ENCODE results near the gene SPARC. TPM values are rescaled to one million over a fixed set of nuclear protein-coding genes. Genes with fewer than 3 reads are reported as not detected.
A peak's percentile ranks its signal among the peaks of the same experiment; 100 is the strongest.

Gene SPARC
- total and polyA plus RNA-seq, 4 donors, result 145 to 1,186 (median 918) TPM

DNA sequence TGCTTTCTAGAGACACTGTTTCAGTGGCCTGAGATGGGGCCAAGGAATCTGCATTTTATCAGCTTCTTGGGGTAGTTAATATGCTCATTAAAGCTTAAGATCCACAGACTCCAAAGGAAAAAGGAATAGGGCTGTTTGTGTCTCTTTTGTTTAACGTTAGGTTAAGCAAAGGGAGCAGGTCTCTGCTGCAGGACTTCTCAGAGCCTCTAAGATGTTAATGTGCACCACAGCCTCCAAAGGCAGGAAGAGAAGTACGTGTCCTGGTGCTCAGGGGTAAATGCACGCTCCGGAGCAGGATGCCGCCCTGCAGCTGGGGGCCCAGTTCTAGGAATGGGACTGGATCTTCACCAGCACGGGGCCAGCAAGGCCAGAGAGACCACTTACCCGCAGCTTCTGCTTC, 19.6 kb downstream of the SPARC start:
- Histone ChIP-seq H3K4me3 (no peak overlapping the region), H3K9me3 (ENCODE audit: control insufficient read depth in 4 of 4, insufficient read depth in 3 of 4, low read length in 3 of 4) (no peaks in the 10 kb centered on the region), H3K36me3 (ENCODE audit: control insufficient read depth in 4 of 4, insufficient read depth in 4 of 4, low read length in 4 of 4) (peaks cover 10 to 83% (median 53%) of the 10 kb centered on the region in 4 donors), H3K27me3 (ENCODE audit: control insufficient read depth in 3 of 3, insufficient read depth in 3 of 3, low read length in 2 of 3) (no peaks in the 10 kb centered on the region), H3K9ac (ENCODE audit: insufficient read depth in 1 of 2, low read length in 2 of 2) (no peak overlapping the region), H3K4me1 (ENCODE audit: control insufficient read depth in 5 of 5, insufficient read depth in 5 of 5, low read length in 5 of 5) (peaks cover 11 to 51% (median 27%) of the 10 kb centered on the region in 5 donors), H3K27ac (ENCODE audit: low read depth in 1 of 2, low read length in 1 of 2) (no peak overlapping the region)
- ATAC-seq (ENCODE audit: insufficient read depth, low FRiP score) (no peak), DNase-seq (no peak)
- 80% methylated on average over 7 of the region's 7 CpGs for WGBS, 2 donors
- TF ChIP-seq CTCF (IDR thresholded peaks at IDR 0.05; ENCODE audit: control extremely low read depth, extremely low read depth), result no peak

GRCh38 chr5:151665613-151666012, 21.1 kb downstream of the SPARC start:
- no peak for ATAC-seq (ENCODE audit: insufficient read depth, low FRiP score)
- DNase-seq, result peak in 2 of 3 donors; percentile 54 to 68
- peak overlapping the region; percentile 68 to 72 for H3K27ac ChIP-seq (ENCODE audit: low read depth in 1 of 2, low read length in 1 of 2)
- H3K9ac ChIP-seq (ENCODE audit: insufficient read depth in 1 of 2, low read length in 2 of 2), result no peak overlapping the region
- H3K36me3 ChIP-seq (ENCODE audit: control insufficient read depth in 4 of 4, insufficient read depth in 4 of 4, low read length in 4 of 4), result peaks cover 8 to 70% (median 45%) of the 10 kb centered on the region in 4 donors
- H3K9me3 ChIP-seq (ENCODE audit: control insufficient read depth in 4 of 4, insufficient read depth in 3 of 4, low read length in 3 of 4), result no peaks in the 10 kb centered on the region
- no peaks in the 10 kb centered on the region for H3K27me3 ChIP-seq (ENCODE audit: control insufficient read depth in 3 of 3, insufficient read depth in 3 of 3, low read length in 2 of 3)
- 17 to 21% methylated on average over 2 of the region's 2 CpGs for WGBS, 2 donors
- H3K4me1 ChIP-seq (ENCODE audit: control insufficient read depth in 5 of 5, insufficient read depth in 5 of 5, low read length in 5 of 5), result peaks cover 11 to 43% (median 23%) of the 10 kb centered on the region in 5 donors
- TF ChIP-seq CTCF (IDR thresholded peaks at IDR 0.05; ENCODE audit: control extremely low read depth, extremely low read depth), result no peak
- no peak overlapping the region for H3K4me3 ChIP-seq

DNA sequence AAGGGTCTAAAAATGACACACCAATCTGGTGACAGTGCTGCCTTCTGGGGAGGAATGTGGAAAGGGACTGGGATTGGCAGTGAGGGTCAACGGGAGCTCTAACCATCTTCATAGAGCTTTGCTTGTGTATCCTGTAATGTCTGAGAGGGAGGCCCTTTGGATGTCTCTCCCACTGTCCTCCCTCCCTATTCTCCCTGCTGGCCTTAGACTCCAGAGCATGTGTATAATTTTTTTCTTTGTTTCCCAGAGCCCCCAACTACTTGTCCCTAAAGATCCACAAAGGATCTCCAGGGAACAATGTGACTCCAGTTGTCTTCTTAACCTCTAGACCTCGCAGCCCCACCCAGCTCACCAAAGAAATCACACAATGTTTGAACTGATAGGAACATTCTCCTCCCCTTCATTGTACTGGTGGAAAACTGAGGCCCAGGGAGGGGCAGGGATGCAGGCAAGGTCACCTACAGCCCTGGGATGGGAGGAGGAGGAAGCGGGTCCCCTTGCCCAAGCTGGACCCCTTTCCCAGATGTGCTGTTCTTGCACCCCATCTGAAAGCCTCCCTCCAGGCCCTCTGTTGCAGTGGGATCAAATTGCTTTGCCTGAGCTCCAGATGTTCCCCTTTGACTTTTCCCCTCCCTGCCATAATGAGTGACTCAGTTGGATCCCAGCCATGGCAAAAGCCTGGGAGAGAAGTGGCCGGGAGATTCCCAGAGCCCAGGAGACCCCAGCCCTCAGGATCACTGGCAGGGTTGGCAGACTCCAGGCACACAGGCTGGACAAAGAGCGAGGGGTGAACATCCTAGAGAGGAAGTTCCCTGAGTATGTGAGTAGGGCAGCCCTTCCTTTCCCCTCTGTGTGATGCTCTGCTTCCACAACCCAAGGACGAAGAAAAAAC, 21.8 kb downstream of the SPARC start:
- no peak for TF ChIP-seq CTCF (IDR thresholded peaks at IDR 0.05; ENCODE audit: control extremely low read depth, extremely low read depth)
- Histone ChIP-seq H3K4me3 (no peak overlapping the region), H3K27ac (ENCODE audit: low read depth in 1 of 2, low read length in 1 of 2) (peak overlapping the region; percentile 68 to 72), H3K4me1 (ENCODE audit: control insufficient read depth in 5 of 5, insufficient read depth in 5 of 5, low read length in 5 of 5) (peaks cover 11 to 36% (median 23%) of the 10 kb centered on the region in 5 donors), H3K36me3 (ENCODE audit: control insufficient read depth in 4 of 4, insufficient read depth in 4 of 4, low read length in 4 of 4) (peaks cover 7 to 64% (median 39%) of the 10 kb centered on the region in 4 donors), H3K27me3 (ENCODE audit: control insufficient read depth in 3 of 3, insufficient read depth in 3 of 3, low read length in 2 of 3) (no peaks in the 10 kb centered on the region), H3K9ac (ENCODE audit: insufficient read depth in 1 of 2, low read length in 2 of 2) (no peak overlapping the region), H3K9me3 (ENCODE audit: control insufficient read depth in 4 of 4, insufficient read depth in 3 of 4, low read length in 3 of 4) (no peaks in the 10 kb centered on the region)
- DNase-seq, result peak; percentile 31 to 57 (median 55)
- ATAC-seq (ENCODE audit: insufficient read depth, low FRiP score), result no peak
- WGBS, 2 donors, result 53 to 56% methylated on average over 6 of the region's 6 CpGs

Measured in lung (tissue), 12 donors.